GM12892 (cell line): ENCODE results near the gene ALK.

Experiments
- POLR2A ChIP-seq: IDR thresholded peaks from 2 replicates; pipeline ENCODE4 v1.6.1; 2011; ENCODE audit warnings: low read depth, low read length, control low read depth
- POLR2AphosphoS5 ChIP-seq: IDR thresholded peaks from 2 replicates; pipeline ENCODE4 v1.6.1; 2011; ENCODE audit warnings: low read depth, low read length, control low read depth
- TAF1 ChIP-seq: IDR thresholded peaks from 2 replicates; pipeline ENCODE4 v1.6.1; 2011; ENCODE audit warnings: low read depth, mild to moderate bottlenecking, control low read depth, low read length, borderline replicate concordance

GRCh38 chr2:29731948-29732347 is 189.4 kb downstream of the ALK start:
- TF ChIP-seq POLR2A (no peak), POLR2AphosphoS5 (no peak), TAF1 (no peak)
